RCC 7860 (cell line): ENCODE measurements around the gene PAK2.
A peak's percentile ranks its signal among the peaks of the same experiment; 100 is the strongest.
"Not testable (repeated sequence)": the region's sequence is repeated elsewhere in the genome, so short reads cannot be mapped to it uniquely, and the experiment has no call there.

Experiments
- DNase-seq: peaks from one replicate; pipeline ENCODE4 v3.0.0-alpha.2; 2015; ENCODE audit warnings: low spot score
- FAIRE-seq: peaks from 2 replicates; lab custom pipeline; 2012; peaks lifted over from hg19 to GRCh38; lab: Jason Lieb, UNC

The PAK2 gene

DNA sequence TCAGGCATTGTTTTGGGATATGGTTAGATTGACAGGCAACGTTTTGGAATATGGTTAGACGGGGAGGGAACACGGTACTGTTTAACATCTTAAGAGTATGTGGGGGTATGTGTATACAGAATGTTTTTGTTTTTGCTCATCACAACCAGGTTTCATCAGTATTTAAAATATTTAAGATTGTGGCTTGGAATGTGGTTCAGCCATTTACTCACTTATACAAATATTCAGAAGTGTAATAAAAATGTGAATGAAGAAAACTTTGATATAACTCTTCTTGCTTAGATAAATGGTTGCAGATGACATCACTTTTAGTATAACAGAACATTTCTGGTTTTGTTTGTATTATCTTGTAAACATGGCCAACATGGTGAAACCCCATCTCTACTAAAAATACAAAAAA is 3.9 kb upstream of the PAK2 start:
- FAIRE-seq (no peak), DNase-seq (no peak)

- FAIRE-seq (no peak), DNase-seq (no peak)
Observed at GRCh38 chr3:196736670-196737374, 2.8 kb upstream of the PAK2 start.

GRCh38 chr3:196737655-196738054 is 2.0 kb upstream of the PAK2 start:
- FAIRE-seq = no peak
- no peak for DNase-seq

GRCh38 chr3:196740481-196741248 is 1.0 kb downstream of the PAK2 start:
- DNase-seq = peak; percentile 57
- FAIRE-seq = no peak

DNA sequence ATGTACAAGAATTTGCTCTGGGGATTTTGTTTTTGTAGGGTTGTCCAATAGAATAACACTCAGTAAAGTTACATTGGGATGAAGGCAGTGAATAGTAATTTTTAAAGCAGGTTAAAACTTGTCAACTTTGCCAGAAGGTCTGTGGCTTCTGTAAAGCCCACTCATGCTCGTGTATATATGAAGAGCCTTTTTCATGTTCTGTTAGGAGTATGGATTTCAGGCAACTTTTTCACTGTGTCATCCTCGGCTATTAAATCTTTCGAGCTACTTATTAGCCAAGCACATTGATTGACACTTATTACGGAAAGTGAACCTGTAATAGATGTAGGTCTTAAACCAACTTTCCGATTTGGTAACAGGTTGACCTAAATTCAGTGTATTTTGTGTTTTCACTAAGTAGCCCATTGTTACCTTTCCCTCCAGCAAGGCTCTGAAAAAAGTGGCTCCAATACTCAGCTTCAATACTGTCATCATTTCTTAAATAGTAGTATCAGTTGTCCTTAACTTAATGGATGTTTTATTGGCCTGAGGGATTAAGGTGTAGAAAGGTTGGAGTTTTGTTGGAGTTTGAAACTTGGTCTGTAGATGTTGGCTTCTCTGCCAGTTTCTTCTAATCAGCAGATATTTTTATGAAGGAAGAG is 1.7 kb downstream of the PAK2 start:
- FAIRE-seq (no peak), DNase-seq (peak; percentile 6)

DNA sequence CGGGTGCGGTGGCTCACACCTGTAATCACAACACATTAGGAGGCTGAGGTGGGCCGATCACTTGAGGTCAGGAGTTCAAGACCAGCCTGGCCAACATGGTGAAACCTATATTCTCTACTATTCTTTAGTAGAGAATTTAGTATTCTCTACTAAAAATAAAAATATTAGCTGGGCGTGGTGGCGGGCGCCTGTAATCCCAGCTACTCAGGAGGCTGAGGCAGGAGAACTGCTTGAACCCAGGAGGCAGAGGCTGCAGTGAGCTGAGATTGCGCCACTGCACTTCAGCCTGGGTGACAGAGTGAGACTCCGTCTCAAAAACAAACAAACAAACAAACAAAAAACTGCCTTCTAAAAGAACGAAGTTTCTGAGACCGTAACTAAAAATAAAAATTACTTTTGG is 3.9 kb downstream of the PAK2 start:
- not testable (repeated sequence) for DNase-seq, FAIRE-seq

GRCh38 chr3:196749125-196749524 is 9.5 kb downstream of the PAK2 start:
- no peak for FAIRE-seq
- DNase-seq = no peak

- no peak for FAIRE-seq
- no peak for DNase-seq
Observed at GRCh38 chr3:196753201-196753600, 13.5 kb downstream of the PAK2 start.

GRCh38 chr3:196754091-196754981 is 14.7 kb downstream of the PAK2 start:
- FAIRE-seq (no peak), DNase-seq (no peak)

DNA sequence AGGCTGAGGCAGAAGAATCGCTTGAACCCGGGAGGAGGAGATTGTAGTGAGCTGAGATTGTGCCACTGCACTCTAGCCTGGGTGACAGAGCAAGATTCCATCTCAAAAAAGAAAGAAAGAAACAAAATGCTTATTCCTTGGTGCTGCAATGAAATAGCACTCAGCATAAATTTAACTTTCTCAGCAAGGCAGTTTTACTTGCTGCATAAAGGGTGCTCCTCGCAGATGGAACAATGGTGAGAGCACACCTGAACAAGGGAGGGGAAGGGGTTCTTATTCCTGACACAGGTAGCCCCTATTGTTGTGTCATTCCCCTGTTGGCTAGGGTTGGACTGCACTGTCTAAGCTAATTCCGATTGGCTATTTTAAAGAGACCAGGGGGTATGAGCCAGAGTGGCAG is 17.1 kb downstream of the PAK2 start:
- DNase-seq = no peak
- no peak for FAIRE-seq

DNA sequence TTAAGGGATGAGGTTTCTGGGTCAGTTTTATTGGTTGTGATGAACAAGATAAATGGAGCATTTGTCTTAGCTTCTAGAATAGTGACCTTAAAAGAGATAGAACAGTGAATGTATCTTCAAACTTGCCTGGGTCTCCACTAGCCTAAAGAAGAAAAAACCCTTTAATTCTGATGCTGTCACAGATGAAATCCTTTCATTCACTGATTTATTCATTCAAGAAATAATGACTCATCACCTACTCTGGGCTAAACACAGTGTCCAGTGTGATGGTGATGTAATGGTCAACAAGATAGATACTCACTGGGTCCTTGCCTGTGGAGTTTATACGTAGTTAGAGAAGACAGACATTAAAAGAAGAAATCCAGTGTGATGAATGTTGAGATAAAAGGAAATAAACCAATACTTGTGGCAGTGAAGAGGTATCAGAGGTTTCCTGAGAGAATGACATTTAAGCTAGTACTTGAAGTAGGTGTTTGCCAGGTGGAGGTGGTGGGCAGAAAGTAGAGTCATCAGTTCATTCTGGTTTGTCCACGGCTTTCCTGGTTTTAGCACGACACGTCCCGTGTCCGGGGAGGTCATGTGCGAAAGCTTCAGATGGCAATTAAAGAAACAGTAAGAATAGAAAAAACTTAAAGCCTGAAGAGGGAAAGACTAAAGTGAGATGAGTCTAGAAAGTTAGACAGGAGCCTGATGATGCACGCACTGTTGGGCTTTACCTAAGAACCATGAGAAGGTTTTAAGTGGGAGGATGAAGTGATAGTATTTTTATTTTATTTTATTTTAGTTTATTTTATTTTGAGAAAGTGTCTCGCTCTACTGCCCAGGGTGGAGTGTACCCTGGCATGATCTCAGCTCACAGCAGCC is 18.5 kb downstream of the PAK2 start:
- peak; percentile 80 for DNase-seq
- FAIRE-seq = peak; percentile 91

DNA sequence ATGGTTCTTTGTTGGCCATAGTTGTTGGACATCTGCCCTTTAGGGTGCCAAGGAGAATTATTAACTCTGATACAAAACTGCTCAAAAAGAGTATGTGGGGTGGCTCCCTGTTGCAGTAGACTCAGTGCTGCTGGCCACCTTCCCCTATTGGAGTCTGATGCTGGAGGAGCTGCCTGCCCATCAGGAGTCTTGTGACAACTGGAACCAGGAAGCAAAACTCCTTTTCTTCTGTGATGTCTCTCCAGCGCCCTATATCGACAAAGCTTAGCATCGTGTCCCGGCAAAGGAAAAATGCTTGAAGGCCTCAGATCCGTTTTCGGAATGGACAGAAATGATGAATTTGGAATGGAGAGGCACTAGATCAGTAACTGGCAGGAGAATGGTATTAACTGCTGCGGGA is 23.5 kb downstream of the PAK2 start:
- DNase-seq = no peak
- FAIRE-seq = no peak

DNA sequence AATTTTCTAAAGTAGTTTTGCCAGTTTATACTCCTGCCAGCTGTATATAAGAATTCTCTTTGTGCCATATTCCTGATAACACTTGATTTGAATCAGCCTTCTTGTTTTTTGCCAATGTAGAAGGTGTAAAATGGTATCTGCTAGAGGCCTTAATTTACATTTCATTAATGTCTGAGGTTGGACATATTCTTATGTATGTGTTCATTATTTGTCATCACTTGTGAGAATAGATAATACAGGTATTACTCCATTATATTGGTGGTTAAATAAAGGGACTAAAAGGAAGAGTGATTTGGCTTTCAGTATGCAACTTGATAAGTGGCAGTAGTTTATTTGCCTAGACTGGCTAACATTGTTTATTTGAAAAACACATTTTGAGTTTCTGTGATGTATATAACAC is 25.8 kb downstream of the PAK2 start:
- DNase-seq (no peak), FAIRE-seq (no peak)

DNA sequence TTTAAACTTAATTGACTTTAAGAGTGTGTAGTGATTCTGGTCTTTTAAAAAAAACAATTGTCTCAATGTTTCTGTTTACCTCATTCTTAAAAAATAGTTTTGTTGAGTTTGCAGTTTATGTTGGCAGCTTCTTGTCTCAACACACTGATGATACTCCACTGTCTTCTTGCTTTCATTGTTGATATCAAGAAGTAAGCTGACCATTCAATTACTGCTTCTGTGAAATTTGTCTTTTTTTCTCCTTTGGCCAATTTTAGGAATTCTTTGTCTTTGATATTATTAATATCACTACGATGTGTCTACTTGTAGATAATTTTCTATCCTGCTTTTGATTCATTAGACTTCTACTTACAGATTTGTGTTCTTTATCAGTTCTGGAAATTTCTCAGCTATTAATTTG is 31.4 kb downstream of the PAK2 start:
- no peak for DNase-seq
- FAIRE-seq = no peak

DNA sequence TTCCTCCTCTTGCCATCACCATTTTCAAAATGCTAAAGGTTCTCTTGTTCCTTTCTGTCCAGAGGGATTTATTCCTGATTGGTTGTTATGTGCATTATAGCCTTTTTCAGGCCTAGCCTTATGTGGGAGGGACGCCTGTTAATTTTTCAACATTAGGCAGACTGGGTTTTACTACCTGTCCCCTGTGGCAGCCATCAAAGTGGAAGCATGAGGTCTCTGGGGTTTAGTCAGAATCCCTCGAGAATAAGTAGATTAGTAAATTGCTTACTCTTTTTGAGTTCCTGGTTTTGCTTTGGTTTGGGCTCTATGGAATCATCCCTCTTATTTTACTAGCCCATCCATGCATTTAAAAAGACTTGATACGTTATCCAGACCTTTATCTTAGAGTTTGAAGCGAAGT is 32.4 kb downstream of the PAK2 start:
- no peak for DNase-seq

GRCh38 chr3:196772897-196773296 is 33.2 kb downstream of the PAK2 start:
- FAIRE-seq (no peak), DNase-seq (no peak)

More for the DNA sequence above, 32.4 kb downstream of the PAK2 start:
- no peak for FAIRE-seq

- peak; percentile 49 for DNase-seq
- peak; percentile 8 for FAIRE-seq
Observed at GRCh38 chr3:196774191-196774820, 34.6 kb downstream of the PAK2 start.

- DNase-seq (no peak), FAIRE-seq (no peak)
Observed at GRCh38 chr3:196774848-196775422, 35.3 kb downstream of the PAK2 start.

GRCh38 chr3:196775938-196776337 is 36.3 kb downstream of the PAK2 start:
- DNase-seq (no peak), FAIRE-seq (no peak)
